IMR-90 (cell line): ENCODE results near the gene RABGAP1.

ENCODE experiments used
- CEBPB ChIP-seq: IDR thresholded peaks from 2 replicates; pipeline ENCODE4 v1.6.1; 2012; ENCODE audit warnings: low read depth, low read length, improper control_type of control experiment
- CHD1 ChIP-seq: IDR thresholded peaks from 2 replicates; pipeline ENCODE4 v1.6.1; 2012; ENCODE audit warnings: low read depth, low read length, improper control_type of control experiment
- CTCF ChIP-seq: conservative IDR thresholded peaks from 2 replicates; pipeline ENCODE4 v1.5.1; 2012; ENCODE audit warnings: mild to moderate bottlenecking, low read depth, low read length, improper control_type of control experiment
- FOS ChIP-seq: fragments of 150-350 bp; IDR thresholded peaks from 2 replicates; pipeline ENCODE4 v1.6.1; 2016; ENCODE audit warnings: low read depth, low read length
- MXI1 ChIP-seq: IDR thresholded peaks from 2 replicates; pipeline ENCODE4 v1.6.1; 2012; ENCODE audit warnings: low read depth, mild to moderate bottlenecking, low read length, moderate library complexity, borderline replicate concordance
- POLR2A ChIP-seq: IDR thresholded peaks from 2 replicates; pipeline ENCODE4 v1.6.1; 2012; ENCODE audit warnings: mild to moderate bottlenecking, low read depth, low read length
- RAD21 ChIP-seq: IDR thresholded peaks from 2 replicates; pipeline ENCODE4 v1.6.1; 2012; ENCODE audit warnings: low read length, improper control_type of control experiment
- RFX5 ChIP-seq: IDR thresholded peaks from 2 replicates; pipeline ENCODE4 v1.8.0; 2012; ENCODE audit warnings: low read depth, mild to moderate bottlenecking, low read length, moderate library complexity

- TF ChIP-seq CHD1 (no peak), CTCF (0 out of 2 replicates have a peak, but pooled peaks have one; percentile 7), POLR2A (no peak), CEBPB (no peak), MXI1 (no peak), RAD21 (no peak), FOS (no peak), RFX5 (no peak)
These were observed 150.6 kb downstream of the RABGAP1 start for GRCh38 chr9:123091459-123091858.
